ENCODE results near the gene BAIAP2L2.
"Not testable (repeated sequence)": the region's sequence is repeated elsewhere in the genome, so short reads cannot be mapped to it uniquely, and the experiment has no call there.

Gene BAIAP2L2

GRCh38 chr22:38110008-38110862 is at the start of gene BAIAP2L2:
TSS of gene BAIAP2L2 (minus strand) at chr22:38110684. CDS start at chr22:38110525, 159 bp downstream.
- Histone ChIP-seq H3K79me2 (no peaks in the 10 kb centered on the region), H3K36me3 (ENCODE audit: control insufficient read depth, insufficient read depth, low read length) (no peaks in the 10 kb centered on the region), H3K4me2 (ENCODE audit: low read length) (no peak within 1 kb of the TSS), H3K27ac (no peak within 1 kb of the TSS), H3K27me3 (ENCODE audit: control insufficient read depth, insufficient read depth, low read length) (no peaks in the 10 kb centered on the region), H3K9ac (no peak within 1 kb of the TSS), H3K9me3 (ENCODE audit: control insufficient read depth, low read length) (no peaks in the 10 kb centered on the region), H3K4me3 (ENCODE audit: low read depth, low read length) (no peak within 1 kb of the TSS), H3K4me1 (no peaks in the 10 kb centered on the region), H2AFZ (no peak within 1 kb of the TSS)
- TF ChIP-seq CTCF (IDR thresholded peaks at IDR 0.05) = no peak

GRCh38 chr22:38155703-38156102 is 45.2 kb upstream of the BAIAP2L2 start:
- Histone ChIP-seq H3K4me2 (ENCODE audit: low read length) (no peak overlapping the region), H3K27me3 (ENCODE audit: control insufficient read depth, insufficient read depth, low read length) (no peaks in the 10 kb centered on the region), H2AFZ (no peak overlapping the region), H3K27ac (no peak overlapping the region), H3K79me2 (no peaks in the 10 kb centered on the region), H3K9ac (no peak overlapping the region), H3K4me1 (no peaks in the 10 kb centered on the region), H3K9me3 (ENCODE audit: control insufficient read depth, low read length) (no peaks in the 10 kb centered on the region), H3K36me3 (ENCODE audit: control insufficient read depth, insufficient read depth, low read length) (no peaks in the 10 kb centered on the region), H3K4me3 (ENCODE audit: low read depth, low read length) (no peak overlapping the region)
- no peak for TF ChIP-seq CTCF (IDR thresholded peaks at IDR 0.05)

GRCh38 chr22:38154563-38154915 is 44.1 kb upstream of the BAIAP2L2 start:
- H3K27ac ChIP-seq; H3K9ac ChIP-seq; H3K4me2 ChIP-seq (ENCODE audit: low read length); H3K79me2 ChIP-seq; H3K27me3 ChIP-seq (ENCODE audit: control insufficient read depth, insufficient read depth, low read length); H3K36me3 ChIP-seq (ENCODE audit: control insufficient read depth, insufficient read depth, low read length); H3K9me3 ChIP-seq (ENCODE audit: control insufficient read depth, low read length); H3K4me1 ChIP-seq; H2AFZ ChIP-seq; H3K4me3 ChIP-seq (ENCODE audit: low read depth, low read length): not testable (repeated sequence)

- Histone ChIP-seq H3K27me3 (ENCODE audit: control insufficient read depth, insufficient read depth, low read length) (no peaks in the 10 kb centered on the region), H3K4me1 (no peaks in the 10 kb centered on the region), H3K4me2 (ENCODE audit: low read length) (no peak overlapping the region), H2AFZ (no peak overlapping the region), H3K4me3 (ENCODE audit: low read depth, low read length) (no peak overlapping the region), H3K9ac (no peak overlapping the region), H3K79me2 (no peaks in the 10 kb centered on the region), H3K27ac (no peak overlapping the region), H3K36me3 (ENCODE audit: control insufficient read depth, insufficient read depth, low read length) (no peaks in the 10 kb centered on the region), H3K9me3 (ENCODE audit: control insufficient read depth, low read length) (no peaks in the 10 kb centered on the region)
- TF ChIP-seq CTCF (IDR thresholded peaks at IDR 0.05) = no peak
These were observed 43.5 kb upstream of the BAIAP2L2 start for GRCh38 chr22:38153821-38154562.

GRCh38 chr22:38151126-38151500 is 40.6 kb upstream of the BAIAP2L2 start:
- no peak overlapping the region for H3K4me3 ChIP-seq (ENCODE audit: low read depth, low read length)
- no peak overlapping the region for H3K9ac ChIP-seq
- no peak overlapping the region for H3K4me2 ChIP-seq (ENCODE audit: low read length)
- H3K36me3 ChIP-seq (ENCODE audit: control insufficient read depth, insufficient read depth, low read length) = no peaks in the 10 kb centered on the region
- no peaks in the 10 kb centered on the region for H3K27me3 ChIP-seq (ENCODE audit: control insufficient read depth, insufficient read depth, low read length)
- no peaks in the 10 kb centered on the region for H3K4me1 ChIP-seq
- no peak for TF ChIP-seq CTCF (IDR thresholded peaks at IDR 0.05)
- H3K79me2 ChIP-seq = no peaks in the 10 kb centered on the region
- no peak overlapping the region for H2AFZ ChIP-seq
- no peak overlapping the region for H3K27ac ChIP-seq
- H3K9me3 ChIP-seq (ENCODE audit: control insufficient read depth, low read length) = no peaks in the 10 kb centered on the region

Measured in parathyroid adenoma (tissue), 2 donors.